ENCODE results near the gene MYL12A.

DNA sequence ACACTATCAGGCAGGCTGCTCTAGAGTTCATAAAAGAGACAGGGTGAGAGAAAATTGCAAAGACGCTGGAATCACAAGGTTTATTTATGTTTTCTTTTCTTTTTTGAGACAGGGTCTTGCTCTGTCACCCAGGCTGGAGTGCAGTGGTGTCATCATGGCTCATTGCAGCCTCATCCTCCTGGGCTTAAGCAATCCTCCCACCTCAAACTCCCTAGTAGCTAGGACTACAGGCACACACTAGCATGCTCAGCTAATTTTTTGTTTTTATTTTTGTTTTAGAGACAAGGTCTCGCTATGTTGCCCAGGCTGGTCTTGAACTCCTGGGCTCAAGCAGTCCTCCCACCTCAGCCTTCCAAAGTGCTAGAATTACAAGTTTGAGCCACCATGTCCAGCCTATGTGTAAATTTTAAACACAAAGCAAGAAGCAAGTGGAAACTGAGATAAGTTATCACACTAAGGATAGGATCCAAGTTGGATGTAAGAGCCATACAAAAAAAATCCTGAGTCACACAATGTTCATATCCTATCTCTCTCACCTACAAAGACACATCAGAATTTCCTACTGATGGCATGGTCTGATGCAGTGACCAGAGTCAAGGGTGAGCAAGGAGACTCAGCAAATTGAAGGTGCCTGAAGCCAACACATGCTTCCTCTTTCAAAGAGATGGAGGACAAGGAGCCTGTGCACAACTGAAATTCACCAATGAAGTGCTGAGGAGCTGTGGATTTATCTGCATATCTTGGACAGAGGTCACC is 45.8 kb downstream of the MYL12A start:
- TF ChIP-seq, protein P1, sequence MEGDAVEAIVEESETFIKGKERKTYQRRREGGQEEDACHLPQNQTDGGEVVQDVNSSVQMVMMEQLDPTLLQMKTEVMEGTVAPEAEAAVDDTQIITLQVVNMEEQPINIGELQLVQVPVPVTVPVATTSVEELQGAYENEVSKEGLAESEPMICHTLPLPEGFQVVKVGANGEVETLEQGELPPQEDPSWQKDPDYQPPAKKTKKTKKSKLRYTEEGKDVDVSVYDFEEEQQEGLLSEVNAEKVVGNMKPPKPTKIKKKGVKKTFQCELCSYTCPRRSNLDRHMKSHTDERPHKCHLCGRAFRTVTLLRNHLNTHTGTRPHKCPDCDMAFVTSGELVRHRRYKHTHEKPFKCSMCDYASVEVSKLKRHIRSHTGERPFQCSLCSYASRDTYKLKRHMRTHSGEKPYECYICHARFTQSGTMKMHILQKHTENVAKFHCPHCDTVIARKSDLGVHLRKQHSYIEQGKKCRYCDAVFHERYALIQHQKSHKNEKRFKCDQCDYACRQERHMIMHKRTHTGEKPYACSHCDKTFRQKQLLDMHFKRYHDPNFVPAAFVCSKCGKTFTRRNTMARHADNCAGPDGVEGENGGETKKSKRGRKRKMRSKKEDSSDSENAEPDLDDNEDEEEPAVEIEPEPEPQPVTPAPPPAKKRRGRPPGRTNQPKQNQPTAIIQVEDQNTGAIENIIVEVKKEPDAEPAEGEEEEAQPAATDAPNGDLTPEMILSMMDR (IDR thresholded peaks at IDR 0.05), result no peak
- no peak for TF ChIP-seq POLR2A (IDR thresholded peaks at IDR 0.05; ENCODE audit: low read depth)
